KOPT-K1 (cell line): ENCODE data around the gene S100A1.

Experiments used
- H3K27ac ChIP-seq: fragments of 200-600 bp; sonication (generic); 2 replicates; pipeline ENCODE4 v1.5.1; 2016; ENCODE audit warnings: antibody characterized with exemption, mild to moderate bottlenecking, low read depth, low read length; ENCODE audit not compliant: poor library complexity, severe bottlenecking
- H3K36me3 ChIP-seq: fragments of 200-600 bp; sonication (generic); 2 replicates; pipeline ENCODE4 v1.5.1; 2017; ENCODE audit warnings: antibody characterized with exemption, mild to moderate bottlenecking, low read length, moderate library complexity; ENCODE audit not compliant: insufficient read depth
- H3K9me3 ChIP-seq: fragments of 200-600 bp; sonication (generic); 2 replicates; pipeline ENCODE4 v1.5.1; 2017; ENCODE audit warnings: antibody characterized with exemption, low read length, mild to moderate bottlenecking; ENCODE audit not compliant: insufficient read depth, poor library complexity, severe bottlenecking

Gene S100A1

GRCh38 chr1:153616144-153616916 is 11.9 kb upstream of the S100A1 start, which contains the start of gene S100A14:
TSS of gene S100A14 (minus strand) at chr1:153616325. CDS start at chr1:153615858, 467 bp downstream.
- Histone ChIP-seq H3K36me3 (no peaks in the 10 kb centered on the region), H3K9me3 (peaks cover 4% of the 10 kb centered on the region), H3K27ac (no peak within 1 kb of the TSS)

GRCh38 chr1:153616917-153617311 is 11.3 kb upstream of the S100A1 start:
- Histone ChIP-seq H3K36me3 (no peaks in the 10 kb centered on the region), H3K27ac (no peak overlapping the region), H3K9me3 (peaks cover 4% of the 10 kb centered on the region)

DNA sequence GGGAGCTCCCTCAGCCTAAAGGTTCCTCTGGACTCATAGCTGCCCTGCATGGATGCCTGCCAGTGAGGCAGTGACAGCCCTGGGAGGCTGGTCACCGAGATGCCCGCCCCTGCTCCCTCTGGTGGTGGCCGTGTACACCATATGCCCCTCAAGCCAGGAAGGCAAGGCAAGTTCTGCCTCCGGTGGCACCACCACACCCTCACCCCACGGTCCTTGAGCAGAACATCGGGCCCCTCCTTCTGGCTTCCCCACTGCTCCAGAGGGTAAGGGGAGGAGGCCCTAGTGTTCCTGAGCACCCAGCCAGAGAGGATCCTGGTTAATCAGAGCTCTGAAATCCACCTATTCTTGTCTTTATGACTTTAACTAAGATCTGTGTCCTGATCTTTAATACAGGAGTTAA is 10.6 kb upstream of the S100A1 start:
- H3K9me3 ChIP-seq, result peaks cover 4% of the 10 kb centered on the region
- no peak overlapping the region for H3K27ac ChIP-seq
- no peaks in the 10 kb centered on the region for H3K36me3 ChIP-seq

DNA sequence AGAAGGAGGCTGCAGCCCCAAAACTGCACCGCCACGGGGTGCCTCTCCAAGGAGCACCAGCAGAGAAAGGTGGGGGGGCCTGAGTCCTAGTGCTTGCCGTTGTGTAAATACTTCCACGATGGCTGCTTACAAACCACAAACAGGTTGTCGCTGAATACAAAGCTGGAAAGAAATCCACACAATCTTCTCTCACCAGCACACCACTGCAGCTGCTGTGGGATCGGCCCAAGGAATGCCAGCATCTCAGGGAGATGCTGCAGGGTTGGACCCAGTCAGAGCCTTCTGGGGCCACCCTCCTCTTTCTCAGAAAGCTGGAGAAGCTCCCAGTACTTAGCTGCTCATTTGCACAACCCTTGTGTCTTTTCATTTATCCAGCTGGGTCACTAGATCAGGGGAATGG is 9.1 kb upstream of the S100A1 start:
- Histone ChIP-seq H3K9me3 (peaks cover 4% of the 10 kb centered on the region), H3K36me3 (no peaks in the 10 kb centered on the region), H3K27ac (no peak overlapping the region)

DNA sequence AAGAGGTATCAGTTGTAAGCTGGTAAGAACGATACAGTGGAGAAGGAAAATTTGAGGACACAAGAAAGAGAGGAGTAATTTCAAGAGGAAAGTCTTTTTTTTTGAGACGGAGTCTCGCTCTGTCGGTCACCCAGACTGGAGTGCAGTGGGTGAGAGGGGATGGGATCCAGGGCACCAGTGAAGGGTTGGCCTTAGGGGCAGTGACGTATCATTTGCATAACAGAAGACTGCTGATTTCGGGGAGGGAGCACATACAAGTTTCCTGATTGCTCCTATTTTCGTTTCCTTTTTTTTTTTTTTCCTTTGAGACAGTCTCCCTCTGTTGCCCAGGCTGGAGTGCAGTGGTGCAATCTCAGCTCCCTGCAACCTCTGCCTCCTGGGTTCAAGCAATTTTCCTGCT is 5.1 kb upstream of the S100A1 start:
- no peak overlapping the region for H3K27ac ChIP-seq
- no peaks in the 10 kb centered on the region for H3K36me3 ChIP-seq

GRCh38 chr1:153624965-153625611 is 3.1 kb upstream of the S100A1 start:
- Histone ChIP-seq H3K9me3 (no peaks in the 10 kb centered on the region), H3K36me3 (no peaks in the 10 kb centered on the region), H3K27ac (no peak overlapping the region)

More for the DNA sequence above, 5.1 kb upstream of the S100A1 start:
- peaks cover 4% of the 10 kb centered on the region for H3K9me3 ChIP-seq

DNA sequence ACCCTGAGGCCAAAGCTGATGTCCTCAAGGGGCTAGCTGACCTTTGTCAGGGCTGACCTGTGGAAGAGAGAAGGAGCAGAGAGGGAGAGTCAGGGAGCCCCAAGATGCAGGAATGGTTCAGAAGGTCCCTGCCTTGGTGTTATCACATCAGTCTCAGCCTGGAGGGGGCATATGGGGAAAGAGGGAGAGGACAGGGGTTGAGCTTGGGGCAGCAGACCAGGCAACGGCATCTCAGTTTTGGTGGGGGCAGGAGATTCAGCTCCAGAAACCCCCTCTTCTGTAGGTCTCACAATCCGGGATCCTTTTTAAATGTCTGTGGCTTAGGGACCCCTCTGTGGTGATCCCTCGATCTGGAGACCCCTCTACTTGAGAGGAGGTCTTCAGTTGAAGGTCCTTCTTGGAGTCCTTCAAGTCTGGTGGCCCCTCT is 1.7 kb upstream of the S100A1 start:
- H3K9me3 ChIP-seq, result no peaks in the 10 kb centered on the region
- H3K36me3 ChIP-seq, result no peaks in the 10 kb centered on the region
- no peak overlapping the region for H3K27ac ChIP-seq

DNA sequence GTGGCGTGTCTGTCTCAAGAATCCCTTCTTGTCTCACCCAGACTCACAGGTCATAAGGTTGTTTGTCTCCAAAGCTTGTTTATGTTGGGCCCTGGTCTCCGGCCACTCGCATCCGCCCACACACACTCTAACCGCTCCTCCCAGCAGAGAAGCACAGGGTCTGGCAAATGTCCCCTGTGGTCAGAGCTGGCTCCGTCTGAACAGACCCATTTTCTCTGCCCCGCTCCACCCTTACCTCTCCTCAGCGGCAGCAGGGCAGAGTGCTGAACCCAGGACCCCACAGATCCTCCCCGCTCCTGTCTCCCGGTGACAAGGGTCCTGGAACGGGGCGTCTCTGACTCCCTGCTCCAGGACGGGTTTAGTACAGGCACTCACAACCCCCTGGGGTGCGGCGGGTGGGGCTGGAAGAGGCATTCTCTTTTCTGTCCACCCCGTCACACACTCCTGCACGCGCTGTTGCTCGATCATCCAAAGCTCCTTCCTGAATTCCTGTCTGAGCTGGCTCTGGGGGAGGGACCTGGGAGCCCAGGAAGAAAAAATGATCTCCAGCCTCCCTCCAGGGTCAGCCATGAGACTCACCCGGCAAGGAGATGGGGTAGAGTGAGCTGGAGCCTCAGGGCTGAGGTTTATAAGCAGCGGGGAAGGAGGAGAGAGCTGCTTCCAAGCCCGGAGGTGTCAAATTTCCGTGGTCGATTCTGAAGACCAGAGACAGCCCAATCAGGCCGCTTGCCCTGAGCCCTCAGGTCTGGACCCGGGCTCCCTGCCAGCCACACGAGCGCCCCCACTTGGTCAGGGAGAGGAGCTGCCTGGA is 1.1 kb upstream of the S100A1 start, which contains the start of gene S100A13:
TSS of gene S100A13 (minus strand) at position 602 of the 811 bp plus-strand sequence. CDS start 1,033 bp downstream, outside the sequence.
- Histone ChIP-seq H3K27ac (no peak within 1 kb of the TSS), H3K9me3 (no peaks in the 10 kb centered on the region)

DNA sequence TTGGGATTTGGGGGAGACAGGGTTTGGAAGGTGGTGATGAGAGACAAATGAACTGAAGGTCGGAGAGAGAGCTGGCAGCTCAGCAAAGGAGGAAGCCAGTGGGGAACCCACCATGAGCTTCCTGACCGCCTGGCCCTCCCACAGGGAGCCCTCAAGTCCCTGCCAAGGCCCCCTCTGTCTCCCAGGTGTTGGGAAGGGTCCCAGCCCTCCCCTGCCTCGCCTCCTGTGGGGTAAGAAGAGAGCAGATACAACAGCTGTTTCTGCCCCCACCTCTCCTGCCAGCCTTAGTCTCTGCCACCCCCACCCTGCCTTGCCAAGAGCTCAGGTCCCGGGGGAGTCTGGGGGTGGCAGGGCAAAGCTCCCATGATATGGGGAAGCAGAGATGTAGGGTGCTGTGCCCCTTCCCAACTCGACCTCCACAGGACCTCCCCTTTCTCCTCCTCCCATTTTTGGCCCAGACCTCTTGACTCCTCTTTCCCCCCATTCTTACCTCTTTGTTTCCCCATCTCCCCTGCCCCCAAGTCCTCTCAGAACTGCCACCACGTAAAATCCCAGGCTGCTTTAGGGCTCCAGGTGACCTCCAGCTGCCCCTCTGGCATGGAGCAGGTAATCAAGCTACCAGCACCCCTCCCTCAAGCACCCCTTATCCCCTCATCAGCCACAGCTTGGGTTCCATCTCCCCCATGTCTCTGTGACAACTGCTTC is 556 bp downstream of the S100A1 start:
- Histone ChIP-seq H3K27ac (no peak overlapping the region), H3K36me3 (no peaks in the 10 kb centered on the region), H3K9me3 (no peaks in the 10 kb centered on the region)

More for the DNA sequence above, 1.1 kb upstream of the S100A1 start, which contains the start of gene S100A13:
- H3K36me3 ChIP-seq, result no peaks in the 10 kb centered on the region

- Histone ChIP-seq H3K27ac (no peak overlapping the region), H3K36me3 (no peaks in the 10 kb centered on the region), H3K9me3 (no peaks in the 10 kb centered on the region)
These were observed 1.1 kb downstream of the S100A1 start for GRCh38 chr1:153629343-153629665.

DNA sequence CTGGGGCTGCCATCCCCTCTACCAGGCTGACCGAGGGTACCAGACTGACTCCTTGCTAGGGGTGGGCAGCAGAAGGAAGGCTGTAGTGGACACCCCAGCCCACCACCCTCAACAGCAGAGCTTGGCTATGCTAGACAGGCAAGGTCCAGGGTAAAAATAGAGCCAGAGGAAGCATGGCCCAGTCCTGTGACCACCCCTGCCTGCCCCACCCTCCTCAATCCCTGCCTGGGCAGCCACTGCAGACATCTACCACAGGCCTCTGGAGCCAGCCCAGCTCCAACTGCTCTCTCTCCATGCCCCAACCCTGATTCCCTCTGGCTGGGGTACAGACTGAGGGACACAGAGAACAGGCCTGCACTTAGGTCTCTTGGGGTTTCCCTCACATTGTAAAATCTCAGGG is 1.7 kb downstream of the S100A1 start:
- no peaks in the 10 kb centered on the region for H3K9me3 ChIP-seq
- H3K27ac ChIP-seq, result no peak overlapping the region
- no peaks in the 10 kb centered on the region for H3K36me3 ChIP-seq

DNA sequence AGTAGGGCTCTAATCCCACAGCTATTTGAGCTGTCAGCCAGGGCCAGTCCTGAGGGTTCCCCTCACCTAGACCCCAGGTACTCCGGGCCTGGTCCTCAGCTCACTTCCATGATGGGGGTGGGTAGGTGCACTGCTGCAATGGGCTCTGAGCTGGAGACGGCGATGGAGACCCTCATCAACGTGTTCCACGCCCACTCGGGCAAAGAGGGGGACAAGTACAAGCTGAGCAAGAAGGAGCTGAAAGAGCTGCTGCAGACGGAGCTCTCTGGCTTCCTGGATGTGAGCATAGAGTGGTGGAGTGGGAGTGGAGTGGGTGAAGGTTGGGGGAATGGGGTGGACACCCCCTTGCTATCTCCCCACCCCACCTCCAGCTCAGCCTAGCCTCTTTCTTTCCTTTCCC is 2.1 kb downstream of the S100A1 start:
- peaks cover 2% of the 10 kb centered on the region; the same call in 1 of the 2 replicates for H3K36me3 ChIP-seq
- H3K27ac ChIP-seq, result no peak overlapping the region
- H3K9me3 ChIP-seq, result no peaks in the 10 kb centered on the region

DNA sequence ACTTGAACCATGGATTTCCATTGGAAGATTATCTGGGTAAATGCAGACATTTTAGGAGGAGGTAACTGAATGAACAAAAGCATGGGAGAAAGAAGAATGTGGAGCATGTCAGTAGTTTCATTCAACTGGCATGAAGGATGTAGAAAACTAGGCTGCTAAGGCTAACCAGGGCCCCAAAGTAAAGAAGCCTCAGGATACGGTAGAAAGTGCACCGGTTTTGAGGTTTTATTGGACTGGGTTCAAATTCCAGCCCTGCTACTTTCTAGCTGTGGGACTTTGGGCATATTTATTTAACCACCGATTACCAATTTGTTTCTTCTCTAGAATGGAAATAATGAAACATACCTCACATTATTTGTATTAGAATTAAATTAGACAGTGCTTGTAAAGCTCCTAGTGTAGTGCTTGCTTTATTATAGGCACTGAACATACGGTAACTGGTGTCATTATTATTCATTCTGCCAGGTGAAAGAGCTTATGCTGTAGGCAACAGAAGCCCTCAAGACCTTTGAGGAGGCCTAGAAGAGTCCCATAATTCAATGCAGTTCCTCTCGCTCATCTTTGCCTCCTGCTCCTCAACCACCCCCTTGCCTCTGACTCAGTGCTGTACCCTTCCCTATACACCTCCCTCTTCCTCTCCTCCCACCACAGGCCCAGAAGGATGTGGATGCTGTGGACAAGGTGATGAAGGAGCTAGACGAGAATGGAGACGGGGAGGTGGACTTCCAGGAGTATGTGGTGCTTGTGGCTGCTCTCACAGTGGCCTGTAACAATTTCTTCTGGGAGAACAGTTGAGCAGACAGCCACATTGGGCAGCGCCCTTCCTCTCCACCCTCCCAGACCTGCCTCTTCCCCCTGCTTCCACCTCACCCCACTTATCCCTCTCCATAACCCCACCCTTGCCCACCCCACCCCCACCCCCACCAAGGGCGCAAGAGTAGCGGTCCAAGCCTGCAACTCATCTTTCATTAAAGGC is 3.1 kb downstream of the S100A1 start:
- Histone ChIP-seq H3K27ac (no peak overlapping the region), H3K36me3 (peaks cover 12% of the 10 kb centered on the region), H3K9me3 (no peaks in the 10 kb centered on the region)
